GM19324 (cell line): Measurements from ENCODE around the gene KDM3A.
A peak's percentile ranks its signal among the peaks of the same experiment; 100 is the strongest.

Experiments
- ATAC-seq: cut with Tn5 transposase; IDR thresholded peaks from one replicate; pipeline ENCODE4 v1.9.1; 2021; ENCODE audit warnings: mild to moderate bottlenecking, moderate library complexity; ENCODE audit not compliant: unreplicated experiment, low FRiP score

KDM3A gene

DNA sequence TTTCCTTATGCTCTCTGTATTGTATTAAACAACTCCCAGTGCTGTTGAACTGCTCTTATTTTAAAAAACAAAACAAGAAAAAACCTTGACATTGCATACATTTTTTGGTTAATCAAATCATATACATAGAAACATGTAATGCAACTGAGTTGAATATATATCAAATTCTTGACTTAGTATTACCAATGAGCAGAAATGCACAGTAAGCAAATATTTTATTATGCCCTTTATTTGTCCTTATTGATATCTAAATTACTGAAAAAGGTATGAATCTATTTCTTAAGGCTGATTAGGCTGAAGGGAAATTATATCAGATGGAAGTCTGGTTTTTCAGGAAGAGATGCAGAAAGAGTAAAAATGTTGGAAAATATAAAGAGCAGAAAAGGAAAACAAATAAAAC is 6.9 kb upstream of the KDM3A start:
- no peak for ATAC-seq

DNA sequence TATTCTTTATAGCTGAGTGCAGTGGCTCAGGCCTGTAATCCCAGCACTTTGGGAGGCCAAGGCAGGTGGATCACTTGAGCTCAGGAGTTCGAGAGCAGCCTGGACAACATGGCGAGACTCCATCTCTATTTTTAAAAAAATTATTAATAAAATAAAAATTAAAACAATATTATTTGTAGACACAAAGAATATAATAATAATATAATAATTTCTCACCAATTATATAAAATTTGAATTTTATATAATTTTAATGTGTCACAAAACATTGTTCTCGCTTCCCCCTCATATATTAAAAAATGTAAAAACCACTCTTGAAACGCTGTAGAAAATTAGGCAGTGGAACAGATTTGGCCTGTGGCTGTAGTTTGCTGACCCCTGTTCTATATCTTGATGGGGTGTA is 5.6 kb upstream of the KDM3A start:
- no peak for ATAC-seq

DNA sequence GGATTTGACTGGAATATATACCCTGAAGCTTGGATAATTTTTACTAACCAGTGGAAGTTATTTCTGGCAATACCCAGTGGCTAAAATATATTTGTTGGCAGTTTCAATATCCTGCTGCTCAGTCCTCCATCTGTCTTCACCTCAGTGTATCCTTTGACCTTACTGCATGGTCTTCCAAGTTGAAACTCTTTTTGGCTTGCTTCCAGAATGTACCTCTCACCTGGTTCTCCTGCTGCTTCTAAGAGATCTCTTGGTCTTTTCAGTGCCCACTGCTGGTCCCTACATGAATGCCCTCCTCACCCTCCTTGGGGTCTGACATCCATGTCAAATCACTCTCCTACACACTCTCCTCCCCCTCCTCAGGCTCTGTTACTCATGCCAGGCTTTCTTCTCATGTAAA is 4.8 kb upstream of the KDM3A start:
- ATAC-seq, result no peak

- no peak for ATAC-seq
These were observed 1.1 kb upstream of the KDM3A start for GRCh38 chr2:86439879-86440630.

GRCh38 chr2:86441392-86441881 is 266 bp downstream of the KDM3A start:
- peak; percentile 37 for ATAC-seq

- peak; percentile 22 for ATAC-seq
These were observed 891 bp downstream of the KDM3A start for GRCh38 chr2:86441882-86442641.

DNA sequence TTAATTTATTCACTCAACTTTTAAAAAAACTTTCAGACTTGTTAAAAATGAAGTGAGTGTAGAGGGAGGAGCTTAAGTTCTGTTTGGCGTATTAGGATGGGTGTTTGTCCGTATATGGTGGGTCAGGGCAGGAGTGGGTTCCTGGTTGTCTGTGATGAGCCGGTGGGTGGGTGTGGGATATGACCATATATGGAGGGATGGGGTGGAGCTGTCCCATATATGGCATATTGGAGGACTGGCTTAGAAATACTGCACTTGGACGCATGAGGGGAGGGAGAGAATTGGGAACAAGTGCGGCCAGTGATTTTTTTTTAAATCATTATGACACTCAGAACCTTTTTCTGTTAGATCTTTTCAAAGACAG is 1.5 kb downstream of the KDM3A start:
- peak; percentile 41 for ATAC-seq

DNA sequence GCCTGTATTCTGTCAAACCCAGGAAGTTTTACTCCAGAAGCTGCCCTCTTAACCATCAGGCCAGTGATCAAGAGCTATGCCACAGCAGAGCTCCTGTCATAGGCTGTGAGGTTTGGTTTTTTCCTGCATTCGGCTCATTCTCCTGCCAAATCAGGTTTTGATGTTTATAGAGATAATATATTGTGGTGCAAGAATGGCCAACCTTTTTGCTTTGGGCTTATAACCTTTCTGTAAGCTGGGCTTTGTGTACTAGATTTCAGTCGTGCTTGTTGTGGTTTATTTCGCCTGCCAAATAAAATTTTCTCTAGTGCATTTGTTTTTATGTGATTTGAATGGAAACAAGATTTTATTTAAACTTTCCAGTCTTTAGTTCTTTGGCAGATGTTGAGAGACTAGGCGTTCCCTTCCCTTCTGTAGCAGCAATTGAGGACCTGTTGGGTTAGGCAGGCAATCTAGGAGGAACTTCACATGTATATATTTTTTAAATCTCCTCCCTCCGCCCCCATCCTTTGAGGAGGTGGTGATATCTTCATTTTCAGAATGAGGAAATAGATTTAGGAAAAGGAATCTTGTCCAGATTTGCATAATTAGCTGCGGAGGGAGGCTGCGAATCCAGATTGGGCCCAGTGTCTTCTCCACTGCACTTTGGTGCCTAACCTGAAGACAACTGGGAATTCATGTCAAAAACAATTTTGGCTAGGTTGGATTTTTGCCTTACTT is 2.6 kb downstream of the KDM3A start:
- no peak for ATAC-seq

DNA sequence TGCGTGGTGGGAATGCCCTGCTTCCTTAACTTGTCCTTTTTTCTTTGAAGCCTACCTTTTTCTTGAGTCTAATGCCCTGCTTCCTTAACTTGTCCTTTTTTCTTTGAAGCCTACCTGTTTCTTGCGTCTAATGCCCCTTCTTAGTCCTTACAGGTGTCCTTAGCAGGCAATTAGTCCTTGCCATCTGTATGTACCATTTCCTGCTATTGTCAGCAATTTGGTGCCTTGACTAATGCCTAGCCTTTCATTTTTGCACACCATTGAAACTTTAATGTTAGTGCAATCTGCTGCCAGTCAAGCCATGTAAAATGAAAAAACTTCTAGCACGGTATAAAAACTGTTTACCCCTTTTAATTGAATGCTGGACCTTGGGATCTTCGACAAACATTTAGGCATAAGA is 4.3 kb downstream of the KDM3A start:
- no peak for ATAC-seq

DNA sequence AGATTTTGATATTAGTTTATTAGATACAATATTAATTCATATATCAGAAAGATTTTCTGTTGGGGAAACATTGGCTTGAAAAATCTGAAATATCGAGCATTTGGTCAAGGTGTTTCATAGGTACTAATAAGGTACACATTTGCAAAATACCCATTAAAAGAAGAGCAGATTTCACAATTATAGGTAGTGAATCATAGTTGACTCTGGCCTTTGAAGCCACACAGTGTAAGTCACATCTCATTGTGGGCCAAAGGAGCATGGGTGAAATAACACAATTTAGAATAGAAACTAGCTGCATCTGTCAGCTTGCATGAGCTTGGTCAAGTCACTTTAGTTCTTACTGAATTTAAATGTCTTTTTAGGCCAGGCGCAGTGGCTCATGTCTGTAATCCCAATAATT is 4.9 kb downstream of the KDM3A start:
- ATAC-seq, result no peak

DNA sequence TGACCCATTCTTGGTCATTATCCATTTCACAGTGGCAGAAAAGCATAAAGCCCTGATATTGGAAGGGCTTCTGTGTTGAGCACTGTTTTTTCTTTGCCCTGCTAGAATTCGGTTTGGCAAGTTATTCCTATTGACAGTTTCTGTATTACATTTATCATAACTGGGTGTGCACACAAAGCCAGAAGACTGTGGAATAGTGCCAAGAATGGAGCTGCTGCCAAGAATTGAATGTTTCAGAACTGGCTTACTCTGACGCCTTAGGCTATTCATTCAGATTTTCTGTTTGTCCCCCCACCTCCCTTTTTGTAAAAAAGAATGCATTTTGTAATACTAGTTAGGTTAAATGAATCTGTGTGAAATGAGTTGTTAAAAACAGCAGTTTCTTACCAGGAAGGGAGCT is 12.7 kb downstream of the KDM3A start:
- no peak for ATAC-seq

DNA sequence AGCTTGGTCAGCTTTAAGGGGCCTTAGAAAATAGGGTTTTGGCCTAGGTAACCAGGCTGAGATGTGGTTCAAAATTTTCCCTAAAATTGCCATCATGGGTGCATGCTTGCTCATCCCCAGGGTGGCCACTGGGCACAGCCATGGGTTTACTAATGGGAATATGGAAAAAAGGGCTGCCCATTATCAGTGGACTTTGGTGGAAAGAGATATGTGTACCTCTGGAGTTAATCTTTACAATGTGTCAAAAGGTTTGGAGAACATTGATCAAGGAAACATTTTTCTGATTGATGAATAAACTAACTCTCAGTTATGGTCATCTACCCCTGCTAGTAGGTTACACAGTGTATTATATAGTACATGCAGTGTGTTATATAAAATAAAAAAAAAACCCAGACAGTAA is 13.1 kb downstream of the KDM3A start:
- ATAC-seq, result no peak

DNA sequence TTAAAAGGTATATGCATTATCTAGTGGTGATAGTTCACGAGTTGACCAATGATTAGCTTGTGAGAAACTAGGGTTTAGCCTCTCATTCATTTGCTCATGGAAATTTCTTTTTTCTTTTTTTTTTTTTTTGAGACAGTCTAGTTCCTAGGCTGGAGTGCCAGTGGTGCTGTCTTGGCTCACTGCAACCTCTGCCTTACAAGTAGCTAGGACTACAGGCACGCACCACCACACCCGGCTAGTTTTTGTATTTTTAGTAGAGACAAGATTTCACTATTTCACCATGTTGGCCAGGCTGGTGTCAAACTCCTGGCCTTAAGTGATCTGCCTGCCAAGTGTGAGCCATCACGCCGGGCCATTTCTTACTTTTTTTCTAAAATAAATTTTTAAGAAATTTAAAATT is 14.0 kb downstream of the KDM3A start:
- ATAC-seq, result no peak

- ATAC-seq, result no peak
These were observed 20.0 kb downstream of the KDM3A start for GRCh38 chr2:86461042-86461743.

DNA sequence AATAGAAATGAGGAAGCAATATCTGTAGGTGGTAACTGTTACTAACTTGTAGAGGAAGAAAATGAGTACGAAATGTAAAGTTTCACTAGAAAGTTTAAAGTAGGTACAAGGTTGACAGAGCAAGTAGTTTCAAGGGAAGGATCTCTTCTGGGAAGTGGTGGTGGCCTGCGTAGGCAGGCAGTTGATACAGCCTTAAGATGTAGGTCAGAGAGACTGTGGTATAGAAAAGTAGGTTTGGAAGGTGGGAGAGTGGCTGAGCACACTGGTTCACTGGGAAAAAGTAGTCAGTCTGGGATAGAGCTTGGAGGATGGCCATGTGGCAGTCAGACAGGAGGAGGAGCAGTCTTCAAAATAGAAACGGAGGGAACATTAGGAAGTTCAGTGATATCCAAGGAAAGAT is 23.5 kb downstream of the KDM3A start:
- ATAC-seq, result no peak

DNA sequence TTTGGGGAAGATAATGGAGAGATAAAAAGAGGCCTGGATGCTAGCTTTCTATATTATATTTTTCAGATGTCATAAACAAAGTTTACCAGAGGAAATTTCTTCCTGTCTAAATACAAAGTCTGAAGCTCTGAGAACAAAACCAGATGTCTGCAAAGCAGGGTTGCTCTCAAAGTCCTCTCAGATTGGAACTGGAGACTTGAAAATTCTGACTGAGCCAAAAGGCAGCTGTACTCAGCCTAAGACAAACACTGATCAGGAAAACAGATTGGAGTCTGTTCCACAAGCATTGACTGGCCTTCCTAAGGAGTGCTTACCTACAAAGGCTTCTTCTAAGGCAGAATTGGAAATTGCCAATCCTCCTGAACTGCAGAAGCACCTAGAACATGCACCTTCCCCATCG is 25.1 kb downstream of the KDM3A start:
- no peak for ATAC-seq

DNA sequence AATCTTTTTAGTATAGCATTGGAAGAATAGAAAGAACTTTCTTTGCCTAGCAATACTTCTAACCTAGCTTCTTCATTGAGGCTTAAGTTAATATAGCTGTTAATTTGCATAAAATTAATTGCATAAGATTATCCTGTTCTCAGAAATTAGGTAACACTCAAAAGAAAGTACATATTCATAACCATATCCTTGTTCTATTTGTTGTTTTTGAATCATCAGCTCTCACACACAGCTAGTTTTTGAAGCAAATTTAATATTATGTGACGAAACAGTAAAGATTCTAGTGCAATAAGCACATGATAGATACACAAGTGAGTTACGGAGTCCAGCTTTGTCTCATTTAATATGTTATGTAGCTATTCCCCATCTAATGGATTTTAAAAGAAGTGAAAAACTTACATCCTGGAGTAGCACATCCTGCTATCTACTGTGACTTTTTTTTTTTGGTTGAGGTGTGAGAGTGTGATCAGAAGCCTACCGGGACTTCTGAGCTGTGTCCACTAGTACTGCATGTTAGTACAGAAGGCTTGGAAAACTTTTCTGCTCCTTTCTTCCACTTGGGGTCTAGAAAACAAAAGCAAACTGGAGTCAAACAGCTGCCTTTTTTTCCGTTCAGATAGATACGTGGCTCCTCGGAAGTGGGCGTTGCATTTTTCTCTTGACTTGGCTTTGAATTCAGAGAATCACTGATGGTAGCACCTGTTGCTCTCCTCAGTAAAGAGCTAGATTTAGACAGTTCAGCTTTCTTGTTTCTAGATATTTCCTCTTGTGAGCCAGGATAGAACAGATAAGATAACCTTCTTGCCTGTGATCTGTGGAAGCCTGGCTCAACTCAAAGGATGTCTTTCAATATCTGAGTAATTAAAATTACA is 27.2 kb downstream of the KDM3A start:
- ATAC-seq, result no peak

GRCh38 chr2:86470890-86471289 is 29.7 kb downstream of the KDM3A start:
- ATAC-seq, result no peak

- no peak for ATAC-seq
These were observed 30.5 kb downstream of the KDM3A start for GRCh38 chr2:86471637-86472036.

DNA sequence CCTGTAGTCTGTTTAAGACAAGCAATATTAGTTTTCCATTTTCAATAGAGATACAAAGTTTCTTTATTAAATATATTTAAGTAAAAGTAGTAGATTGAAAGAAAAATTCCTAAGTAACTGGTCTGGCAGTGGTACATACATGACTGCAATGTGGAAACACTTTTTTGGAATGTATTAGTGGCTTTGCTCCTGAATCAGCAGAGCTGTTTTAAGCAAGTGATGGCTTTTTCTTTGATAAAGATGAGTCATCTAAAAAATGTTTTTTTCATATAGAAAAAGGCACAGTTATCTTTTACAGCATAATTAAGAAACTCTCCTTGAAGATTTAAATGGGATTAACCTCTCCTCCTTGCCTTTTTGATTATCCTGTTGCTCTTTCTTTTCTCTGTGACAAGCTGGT is 34.9 kb downstream of the KDM3A start:
- no peak for ATAC-seq
